ENCODE measurements around the gene APBB2. TPM values are rescaled to one million over a fixed set of nuclear protein-coding genes. Genes with fewer than 3 reads are reported as not detected.

APBB2 gene
- total RNA-seq, 1 experiment from 2014 or later = 49.0 TPM

DNA sequence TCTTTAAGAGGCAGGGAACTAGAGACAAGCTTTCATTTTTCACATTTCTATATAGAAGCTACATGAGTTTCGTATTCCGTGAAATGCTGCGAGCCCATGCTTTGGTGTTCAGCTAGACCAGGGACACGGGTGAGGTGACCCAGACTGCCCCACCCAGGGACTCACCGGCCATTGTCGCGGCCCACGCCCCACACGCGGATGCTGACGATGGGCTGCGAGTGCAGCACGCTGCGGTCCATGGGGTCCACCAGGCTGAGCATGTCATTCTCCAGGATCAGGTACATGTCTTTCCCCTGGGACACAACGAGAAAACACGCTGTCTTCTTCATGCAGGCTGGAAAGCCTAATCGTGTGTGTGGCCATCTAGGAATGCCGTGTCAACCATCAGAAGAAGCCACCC lies 324.1 kb downstream of the APBB2 start:
- no peak for TF ChIP-seq CBFB (CRISPR knock-in tag; IDR thresholded peaks at IDR 0.05; ENCODE audit: low read depth)
- TF ChIP-seq NFATC4 (CRISPR knock-in tag; IDR thresholded peaks at IDR 0.05) = no peak
- TF ChIP-seq, protein P1, sequence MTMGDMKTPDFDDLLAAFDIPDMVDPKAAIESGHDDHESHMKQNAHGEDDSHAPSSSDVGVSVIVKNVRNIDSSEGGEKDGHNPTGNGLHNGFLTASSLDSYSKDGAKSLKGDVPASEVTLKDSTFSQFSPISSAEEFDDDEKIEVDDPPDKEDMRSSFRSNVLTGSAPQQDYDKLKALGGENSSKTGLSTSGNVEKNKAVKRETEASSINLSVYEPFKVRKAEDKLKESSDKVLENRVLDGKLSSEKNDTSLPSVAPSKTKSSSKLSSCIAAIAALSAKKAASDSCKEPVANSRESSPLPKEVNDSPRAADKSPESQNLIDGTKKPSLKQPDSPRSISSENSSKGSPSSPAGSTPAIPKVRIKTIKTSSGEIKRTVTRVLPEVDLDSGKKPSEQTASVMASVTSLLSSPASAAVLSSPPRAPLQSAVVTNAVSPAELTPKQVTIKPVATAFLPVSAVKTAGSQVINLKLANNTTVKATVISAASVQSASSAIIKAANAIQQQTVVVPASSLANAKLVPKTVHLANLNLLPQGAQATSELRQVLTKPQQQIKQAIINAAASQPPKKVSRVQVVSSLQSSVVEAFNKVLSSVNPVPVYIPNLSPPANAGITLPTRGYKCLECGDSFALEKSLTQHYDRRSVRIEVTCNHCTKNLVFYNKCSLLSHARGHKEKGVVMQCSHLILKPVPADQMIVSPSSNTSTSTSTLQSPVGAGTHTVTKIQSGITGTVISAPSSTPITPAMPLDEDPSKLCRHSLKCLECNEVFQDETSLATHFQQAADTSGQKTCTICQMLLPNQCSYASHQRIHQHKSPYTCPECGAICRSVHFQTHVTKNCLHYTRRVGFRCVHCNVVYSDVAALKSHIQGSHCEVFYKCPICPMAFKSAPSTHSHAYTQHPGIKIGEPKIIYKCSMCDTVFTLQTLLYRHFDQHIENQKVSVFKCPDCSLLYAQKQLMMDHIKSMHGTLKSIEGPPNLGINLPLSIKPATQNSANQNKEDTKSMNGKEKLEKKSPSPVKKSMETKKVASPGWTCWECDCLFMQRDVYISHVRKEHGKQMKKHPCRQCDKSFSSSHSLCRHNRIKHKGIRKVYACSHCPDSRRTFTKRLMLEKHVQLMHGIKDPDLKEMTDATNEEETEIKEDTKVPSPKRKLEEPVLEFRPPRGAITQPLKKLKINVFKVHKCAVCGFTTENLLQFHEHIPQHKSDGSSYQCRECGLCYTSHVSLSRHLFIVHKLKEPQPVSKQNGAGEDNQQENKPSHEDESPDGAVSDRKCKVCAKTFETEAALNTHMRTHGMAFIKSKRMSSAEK (CRISPR knock-in tag; IDR thresholded peaks at IDR 0.05; ENCODE audit: borderline replicate concordance) = no peak
- no peak for TF ChIP-seq NR1H2 (CRISPR knock-in tag; IDR thresholded peaks at IDR 0.05)
- no peak for TF ChIP-seq ZNF416 (CRISPR knock-in tag; IDR thresholded peaks at IDR 0.05)
- TF ChIP-seq, protein P2, sequence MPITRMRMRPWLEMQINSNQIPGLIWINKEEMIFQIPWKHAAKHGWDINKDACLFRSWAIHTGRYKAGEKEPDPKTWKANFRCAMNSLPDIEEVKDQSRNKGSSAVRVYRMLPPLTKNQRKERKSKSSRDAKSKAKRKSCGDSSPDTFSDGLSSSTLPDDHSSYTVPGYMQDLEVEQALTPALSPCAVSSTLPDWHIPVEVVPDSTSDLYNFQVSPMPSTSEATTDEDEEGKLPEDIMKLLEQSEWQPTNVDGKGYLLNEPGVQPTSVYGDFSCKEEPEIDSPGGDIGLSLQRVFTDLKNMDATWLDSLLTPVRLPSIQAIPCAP (CRISPR knock-in tag; IDR thresholded peaks at IDR 0.05) = no peak
- TF ChIP-seq NR2C2 (CRISPR knock-in tag; IDR thresholded peaks at IDR 0.05) = no peak
- TF ChIP-seq, protein P3, sequence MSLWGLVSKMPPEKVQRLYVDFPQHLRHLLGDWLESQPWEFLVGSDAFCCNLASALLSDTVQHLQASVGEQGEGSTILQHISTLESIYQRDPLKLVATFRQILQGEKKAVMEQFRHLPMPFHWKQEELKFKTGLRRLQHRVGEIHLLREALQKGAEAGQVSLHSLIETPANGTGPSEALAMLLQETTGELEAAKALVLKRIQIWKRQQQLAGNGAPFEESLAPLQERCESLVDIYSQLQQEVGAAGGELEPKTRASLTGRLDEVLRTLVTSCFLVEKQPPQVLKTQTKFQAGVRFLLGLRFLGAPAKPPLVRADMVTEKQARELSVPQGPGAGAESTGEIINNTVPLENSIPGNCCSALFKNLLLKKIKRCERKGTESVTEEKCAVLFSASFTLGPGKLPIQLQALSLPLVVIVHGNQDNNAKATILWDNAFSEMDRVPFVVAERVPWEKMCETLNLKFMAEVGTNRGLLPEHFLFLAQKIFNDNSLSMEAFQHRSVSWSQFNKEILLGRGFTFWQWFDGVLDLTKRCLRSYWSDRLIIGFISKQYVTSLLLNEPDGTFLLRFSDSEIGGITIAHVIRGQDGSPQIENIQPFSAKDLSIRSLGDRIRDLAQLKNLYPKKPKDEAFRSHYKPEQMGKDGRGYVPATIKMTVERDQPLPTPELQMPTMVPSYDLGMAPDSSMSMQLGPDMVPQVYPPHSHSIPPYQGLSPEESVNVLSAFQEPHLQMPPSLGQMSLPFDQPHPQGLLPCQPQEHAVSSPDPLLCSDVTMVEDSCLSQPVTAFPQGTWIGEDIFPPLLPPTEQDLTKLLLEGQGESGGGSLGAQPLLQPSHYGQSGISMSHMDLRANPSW (CRISPR knock-in tag; conservative IDR thresholded peaks at IDR 0.05; ENCODE audit: low read depth) = no peak
- TF ChIP-seq, protein P4, sequence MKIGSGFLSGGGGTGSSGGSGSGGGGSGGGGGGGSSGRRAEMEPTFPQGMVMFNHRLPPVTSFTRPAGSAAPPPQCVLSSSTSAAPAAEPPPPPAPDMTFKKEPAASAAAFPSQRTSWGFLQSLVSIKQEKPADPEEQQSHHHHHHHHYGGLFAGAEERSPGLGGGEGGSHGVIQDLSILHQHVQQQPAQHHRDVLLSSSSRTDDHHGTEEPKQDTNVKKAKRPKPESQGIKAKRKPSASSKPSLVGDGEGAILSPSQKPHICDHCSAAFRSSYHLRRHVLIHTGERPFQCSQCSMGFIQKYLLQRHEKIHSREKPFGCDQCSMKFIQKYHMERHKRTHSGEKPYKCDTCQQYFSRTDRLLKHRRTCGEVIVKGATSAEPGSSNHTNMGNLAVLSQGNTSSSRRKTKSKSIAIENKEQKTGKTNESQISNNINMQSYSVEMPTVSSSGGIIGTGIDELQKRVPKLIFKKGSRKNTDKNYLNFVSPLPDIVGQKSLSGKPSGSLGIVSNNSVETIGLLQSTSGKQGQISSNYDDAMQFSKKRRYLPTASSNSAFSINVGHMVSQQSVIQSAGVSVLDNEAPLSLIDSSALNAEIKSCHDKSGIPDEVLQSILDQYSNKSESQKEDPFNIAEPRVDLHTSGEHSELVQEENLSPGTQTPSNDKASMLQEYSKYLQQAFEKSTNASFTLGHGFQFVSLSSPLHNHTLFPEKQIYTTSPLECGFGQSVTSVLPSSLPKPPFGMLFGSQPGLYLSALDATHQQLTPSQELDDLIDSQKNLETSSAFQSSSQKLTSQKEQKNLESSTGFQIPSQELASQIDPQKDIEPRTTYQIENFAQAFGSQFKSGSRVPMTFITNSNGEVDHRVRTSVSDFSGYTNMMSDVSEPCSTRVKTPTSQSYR (CRISPR knock-in tag; IDR thresholded peaks at IDR 0.05) = no peak
- TF ChIP-seq RORB (CRISPR knock-in tag; IDR thresholded peaks at IDR 0.05) = no peak
- no peak for TF ChIP-seq GRHL2 (CRISPR knock-in tag; IDR thresholded peaks at IDR 0.05; ENCODE audit: insufficient replicate concordance, severe bottlenecking)
- TF ChIP-seq, protein P5, sequence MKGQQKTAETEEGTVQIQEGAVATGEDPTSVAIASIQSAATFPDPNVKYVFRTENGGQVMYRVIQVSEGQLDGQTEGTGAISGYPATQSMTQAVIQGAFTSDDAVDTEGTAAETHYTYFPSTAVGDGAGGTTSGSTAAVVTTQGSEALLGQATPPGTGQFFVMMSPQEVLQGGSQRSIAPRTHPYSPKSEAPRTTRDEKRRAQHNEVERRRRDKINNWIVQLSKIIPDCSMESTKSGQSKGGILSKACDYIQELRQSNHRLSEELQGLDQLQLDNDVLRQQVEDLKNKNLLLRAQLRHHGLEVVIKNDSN (CRISPR knock-in tag; IDR thresholded peaks at IDR 0.05) = no peak
- TF ChIP-seq TCF7 (CRISPR knock-in tag; IDR thresholded peaks at IDR 0.05; ENCODE audit: low read depth) = no peak
- TF ChIP-seq, protein P6, sequence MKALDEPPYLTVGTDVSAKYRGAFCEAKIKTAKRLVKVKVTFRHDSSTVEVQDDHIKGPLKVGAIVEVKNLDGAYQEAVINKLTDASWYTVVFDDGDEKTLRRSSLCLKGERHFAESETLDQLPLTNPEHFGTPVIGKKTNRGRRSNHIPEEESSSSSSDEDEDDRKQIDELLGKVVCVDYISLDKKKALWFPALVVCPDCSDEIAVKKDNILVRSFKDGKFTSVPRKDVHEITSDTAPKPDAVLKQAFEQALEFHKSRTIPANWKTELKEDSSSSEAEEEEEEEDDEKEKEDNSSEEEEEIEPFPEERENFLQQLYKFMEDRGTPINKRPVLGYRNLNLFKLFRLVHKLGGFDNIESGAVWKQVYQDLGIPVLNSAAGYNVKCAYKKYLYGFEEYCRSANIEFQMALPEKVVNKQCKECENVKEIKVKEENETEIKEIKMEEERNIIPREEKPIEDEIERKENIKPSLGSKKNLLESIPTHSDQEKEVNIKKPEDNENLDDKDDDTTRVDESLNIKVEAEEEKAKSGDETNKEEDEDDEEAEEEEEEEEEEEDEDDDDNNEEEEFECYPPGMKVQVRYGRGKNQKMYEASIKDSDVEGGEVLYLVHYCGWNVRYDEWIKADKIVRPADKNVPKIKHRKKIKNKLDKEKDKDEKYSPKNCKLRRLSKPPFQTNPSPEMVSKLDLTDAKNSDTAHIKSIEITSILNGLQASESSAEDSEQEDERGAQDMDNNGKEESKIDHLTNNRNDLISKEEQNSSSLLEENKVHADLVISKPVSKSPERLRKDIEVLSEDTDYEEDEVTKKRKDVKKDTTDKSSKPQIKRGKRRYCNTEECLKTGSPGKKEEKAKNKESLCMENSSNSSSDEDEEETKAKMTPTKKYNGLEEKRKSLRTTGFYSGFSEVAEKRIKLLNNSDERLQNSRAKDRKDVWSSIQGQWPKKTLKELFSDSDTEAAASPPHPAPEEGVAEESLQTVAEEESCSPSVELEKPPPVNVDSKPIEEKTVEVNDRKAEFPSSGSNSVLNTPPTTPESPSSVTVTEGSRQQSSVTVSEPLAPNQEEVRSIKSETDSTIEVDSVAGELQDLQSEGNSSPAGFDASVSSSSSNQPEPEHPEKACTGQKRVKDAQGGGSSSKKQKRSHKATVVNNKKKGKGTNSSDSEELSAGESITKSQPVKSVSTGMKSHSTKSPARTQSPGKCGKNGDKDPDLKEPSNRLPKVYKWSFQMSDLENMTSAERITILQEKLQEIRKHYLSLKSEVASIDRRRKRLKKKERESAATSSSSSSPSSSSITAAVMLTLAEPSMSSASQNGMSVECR (CRISPR knock-in tag; IDR thresholded peaks at IDR 0.05; ENCODE audit: borderline replicate concordance) = no peak
- POLR2A ChIA-PET = interaction anchor here (0.5 kb wide), 1 partner anchor 199 kb away, joined by 5 read pairs; no protein-coding TSS in a partner anchor
- Mint-ChIP-seq H3K4me1 (no peaks in the 10 kb centered on the region), H3K27me3 (ENCODE audit: low read depth) (no peaks in the 10 kb centered on the region), H3K27ac (no peak overlapping the region), H3K4me3 (no peak overlapping the region), H3K9me3 (no peaks in the 10 kb centered on the region), H3K36me3 (peaks cover 14% of the 10 kb centered on the region)
- ATAC-seq (no peak), DNase-seq (ENCODE audit: low spot score) (no peak)
- CTCF ChIA-PET = interaction anchor here (1.3 kb wide), 1 partner anchor 34 kb away, joined by 3 read pairs; no protein-coding TSS in a partner anchor
